Stimulated activated CD4-positive, alpha-beta T cell treated with anti-CD3 and anti-CD28 coated beads, Interleukin-1b, Interleukin-23, amount 100 ng/mL, for 48 hours (primary cell): ENCODE data around the gene UBE3C.
"Not testable (repeated sequence)": the region's sequence is repeated elsewhere in the genome, so short reads cannot be mapped to it uniquely, and the experiment has no call there.

Experiments used
- DNase-seq: peaks from one replicate; pipeline ENCODE4 v3.0.0-alpha.2; 2020

The UBE3C gene

DNA sequence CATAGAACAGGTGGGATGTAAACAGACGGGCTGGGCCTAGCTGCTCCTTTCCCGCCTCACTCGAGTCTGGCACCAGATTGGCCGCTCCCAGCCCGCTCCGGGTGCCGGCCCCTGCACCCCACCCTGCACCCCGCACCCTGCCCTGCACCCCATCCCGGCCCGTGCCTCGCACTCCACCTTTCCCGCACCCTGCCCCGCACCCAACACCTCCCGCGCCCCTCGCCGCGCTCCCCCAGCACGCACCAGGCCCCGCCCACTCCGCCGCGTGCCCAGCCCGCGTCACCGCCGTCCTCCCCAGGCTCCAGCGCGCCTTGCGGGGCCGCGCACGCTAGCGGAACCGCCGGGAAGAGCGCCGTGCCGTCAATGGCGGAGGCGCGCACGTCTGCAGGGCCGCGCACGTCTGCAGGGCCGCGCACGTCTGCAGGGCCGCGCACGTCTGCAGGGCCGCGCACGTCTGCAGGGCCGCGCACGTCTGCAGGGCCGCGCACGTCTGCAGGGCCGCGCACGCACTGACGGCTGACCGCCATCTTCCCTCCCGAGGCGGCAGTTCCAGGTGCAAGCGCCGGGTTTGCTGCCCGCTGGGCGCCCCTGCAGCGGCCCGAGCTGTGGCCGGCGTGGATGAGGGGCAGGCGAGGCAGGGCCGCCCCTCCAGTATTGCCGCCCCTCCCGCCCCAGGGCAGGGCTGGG lies at the start of gene UBE3C:
Gene UBE3C, plus strand, starts transcription at position 503 of the 687 bp plus-strand sequence. CDS start 347 bp downstream, outside the sequence.
- peak; percentile 91 for DNase-seq

DNA sequence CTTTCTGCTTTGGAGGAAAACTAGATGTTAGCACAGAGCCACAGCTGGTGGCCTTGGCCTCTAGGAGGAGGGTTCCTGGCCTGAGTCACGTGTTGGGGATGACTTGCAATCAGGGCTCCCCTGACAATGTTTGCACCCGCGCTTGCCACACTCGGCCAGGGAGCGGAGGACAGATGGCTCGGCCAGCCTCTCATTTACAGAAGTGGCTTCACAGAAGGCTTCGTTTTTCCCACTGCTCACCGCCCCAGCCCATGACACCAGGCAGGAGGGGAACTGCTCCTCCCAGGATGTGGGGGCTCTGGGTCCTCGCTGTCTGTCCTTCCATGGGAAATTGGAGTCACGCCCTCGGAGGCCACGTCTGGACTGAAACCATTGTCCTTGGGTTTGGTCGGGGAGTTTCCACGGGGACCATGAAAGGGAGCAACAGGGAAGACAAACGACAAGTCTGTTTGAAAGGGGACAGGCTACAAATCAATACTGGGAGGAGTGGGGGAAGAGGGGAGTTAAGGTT lies 49.6 kb upstream of the UBE3C start:
- no peak for DNase-seq

DNA sequence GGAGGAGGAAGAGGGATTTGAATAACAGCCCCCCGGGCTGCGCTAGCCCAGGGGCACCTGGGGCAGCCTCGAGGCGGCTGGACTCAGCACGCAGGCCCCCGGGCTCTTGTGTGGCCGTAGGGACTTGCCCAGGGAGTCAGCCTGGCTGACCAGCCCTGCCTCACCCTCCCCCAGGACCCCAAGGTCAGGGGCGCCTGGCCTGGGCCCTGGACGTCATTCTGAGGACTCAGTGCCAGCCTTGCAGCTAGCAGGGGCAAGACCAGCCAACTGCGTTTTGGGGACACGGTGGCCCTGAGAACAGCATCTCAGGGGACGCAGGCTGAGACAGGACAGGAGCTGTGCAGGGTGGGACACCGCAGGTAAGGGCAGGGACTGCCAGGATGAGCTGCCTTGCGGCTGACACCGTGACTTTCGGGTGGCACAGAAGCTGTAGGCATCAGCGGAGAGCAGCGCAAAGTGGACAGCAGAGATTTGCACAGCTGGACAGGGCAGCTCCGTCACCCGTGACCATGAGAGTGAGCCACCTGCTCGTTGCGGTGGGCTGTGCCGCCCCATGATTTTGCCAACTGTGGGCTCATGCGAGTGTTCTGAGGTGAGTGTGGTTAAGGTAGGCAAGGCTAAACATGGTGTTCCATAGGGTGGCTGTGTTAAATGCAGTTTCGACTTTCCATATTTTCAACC lies 48.1 kb upstream of the UBE3C start:
- no peak for DNase-seq

DNA sequence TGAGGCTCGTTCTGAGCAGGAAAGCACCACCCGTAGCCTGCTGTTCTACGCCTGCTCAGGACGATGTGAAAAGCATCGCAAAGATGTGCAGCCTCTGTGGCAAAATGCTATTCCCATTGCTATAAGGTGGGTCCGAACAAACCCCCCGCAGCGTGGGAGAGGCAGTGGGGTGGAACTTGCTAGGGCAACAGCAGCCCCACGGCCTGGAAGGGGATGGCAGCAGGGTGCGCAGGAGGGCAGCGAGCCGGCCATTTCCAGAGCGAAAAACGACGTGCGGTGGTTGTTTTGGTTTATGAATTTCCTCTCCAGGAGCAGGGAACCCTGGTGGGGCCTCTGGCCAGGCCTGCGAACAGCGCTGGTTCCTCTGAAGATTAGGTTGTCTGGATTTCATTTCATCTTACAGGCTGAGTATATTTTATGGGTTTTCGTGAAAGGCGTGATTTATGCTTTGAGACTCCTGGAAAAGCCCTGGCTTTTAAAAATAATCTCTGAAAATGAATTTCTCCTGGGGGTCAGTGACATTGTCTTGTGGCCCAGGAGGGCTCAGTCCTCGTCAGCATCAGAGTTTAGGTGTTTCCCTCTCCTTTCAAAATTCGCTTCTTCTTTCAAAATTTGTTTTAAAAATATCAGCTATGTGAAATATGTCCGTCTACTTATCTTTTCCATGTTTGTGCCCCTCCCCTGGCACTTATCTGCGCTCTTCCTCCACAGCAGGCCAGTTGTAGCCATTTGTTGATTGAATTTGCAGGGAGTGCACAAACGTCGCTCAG lies 42.3 kb upstream of the UBE3C start:
- DNase-seq: no peak

DNA sequence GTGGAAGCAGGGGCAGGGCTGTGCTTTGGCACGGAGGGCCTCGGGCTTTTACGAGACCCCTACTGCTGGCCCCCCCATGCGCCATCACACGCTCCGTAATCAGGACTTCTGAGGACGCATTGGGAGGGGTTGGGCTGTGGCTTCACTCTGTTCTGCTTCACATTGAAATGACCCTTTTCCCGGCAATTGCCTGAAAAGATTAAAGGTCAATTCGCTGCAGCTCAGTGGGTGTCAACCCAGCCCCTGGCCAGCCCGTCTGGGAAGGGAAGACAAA lies 41.7 kb upstream of the UBE3C start:
- DNase-seq: no peak

DNA sequence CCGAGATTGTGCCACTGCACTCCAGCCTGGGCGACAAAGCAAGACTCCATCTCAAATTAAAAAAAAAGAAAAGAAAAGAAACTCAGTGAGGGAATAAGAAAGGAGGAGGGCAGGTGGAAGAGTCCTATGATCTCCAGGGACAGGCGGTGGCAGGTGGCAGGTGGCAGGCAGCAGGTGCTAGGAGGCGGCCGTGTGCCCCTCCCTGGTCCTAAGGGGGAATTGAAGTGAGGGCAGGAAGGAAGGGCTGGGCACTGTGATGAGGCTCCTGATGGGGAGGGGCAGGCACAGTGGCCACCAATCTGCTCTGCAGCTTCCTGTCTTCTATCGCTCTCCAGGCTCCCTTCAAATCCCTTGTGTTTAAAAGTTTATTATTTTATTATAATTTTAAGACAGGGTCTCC lies 41.2 kb upstream of the UBE3C start:
- no peak for DNase-seq

DNA sequence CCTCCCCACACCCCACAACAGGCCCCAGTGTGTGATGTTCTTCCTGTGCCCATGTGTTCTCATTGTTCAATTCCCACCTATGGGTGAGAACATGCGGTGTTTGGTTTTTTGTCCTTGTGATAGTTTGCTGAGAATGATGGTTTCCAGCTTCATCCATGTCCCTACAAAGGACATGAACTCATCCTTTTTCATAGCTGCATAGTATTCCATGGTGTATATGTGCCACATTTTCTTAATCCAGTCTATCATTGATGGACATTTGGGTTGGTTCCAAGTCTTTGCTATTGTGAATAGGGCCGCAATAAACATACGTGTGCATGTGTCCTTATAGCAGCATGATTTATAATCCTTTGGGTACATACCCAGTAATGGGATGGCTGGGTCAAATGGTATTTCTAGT lies 38.7 kb upstream of the UBE3C start:
- DNase-seq: not testable (repeated sequence)

DNA sequence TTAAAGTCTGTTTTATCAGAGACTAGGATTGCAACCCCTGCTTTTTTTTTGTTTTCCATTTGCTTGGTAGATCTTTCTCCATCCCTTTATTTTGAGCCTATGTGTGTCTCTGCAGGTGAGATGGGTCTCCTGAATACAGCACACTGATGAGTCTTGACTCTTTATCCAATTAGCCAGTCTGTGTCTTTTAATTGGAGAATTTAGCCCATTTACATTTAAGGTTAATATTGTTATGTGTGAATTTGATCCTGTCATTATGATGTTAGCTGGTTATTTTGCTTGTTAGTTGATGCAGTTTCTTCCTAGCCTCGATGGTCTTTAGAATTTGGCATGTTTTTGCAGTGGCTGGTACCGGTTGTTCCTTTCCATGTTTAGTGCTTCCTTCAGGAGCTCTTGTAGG lies 35.1 kb upstream of the UBE3C start:
- DNase-seq: not testable (repeated sequence)

DNA sequence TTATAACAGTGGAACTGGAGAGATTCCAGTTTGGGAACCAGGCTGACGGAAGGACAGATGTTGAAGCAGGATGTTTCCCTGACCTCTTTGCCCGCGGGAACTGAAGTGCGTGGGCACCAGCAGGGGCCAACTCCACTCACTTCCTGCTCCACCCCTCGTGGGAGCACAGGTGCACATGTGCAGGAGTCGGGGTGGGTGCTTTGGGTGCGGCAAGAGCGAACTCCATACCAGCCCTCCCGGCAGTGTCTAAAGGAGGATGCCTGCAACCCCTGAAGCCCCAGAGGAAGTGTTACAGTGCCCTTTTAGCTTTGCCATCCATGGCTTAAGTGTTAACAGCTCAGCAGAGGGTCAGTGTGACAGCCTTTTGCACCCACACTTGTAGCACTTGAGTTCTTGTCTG lies 27.4 kb upstream of the UBE3C start:
- no peak for DNase-seq

DNA sequence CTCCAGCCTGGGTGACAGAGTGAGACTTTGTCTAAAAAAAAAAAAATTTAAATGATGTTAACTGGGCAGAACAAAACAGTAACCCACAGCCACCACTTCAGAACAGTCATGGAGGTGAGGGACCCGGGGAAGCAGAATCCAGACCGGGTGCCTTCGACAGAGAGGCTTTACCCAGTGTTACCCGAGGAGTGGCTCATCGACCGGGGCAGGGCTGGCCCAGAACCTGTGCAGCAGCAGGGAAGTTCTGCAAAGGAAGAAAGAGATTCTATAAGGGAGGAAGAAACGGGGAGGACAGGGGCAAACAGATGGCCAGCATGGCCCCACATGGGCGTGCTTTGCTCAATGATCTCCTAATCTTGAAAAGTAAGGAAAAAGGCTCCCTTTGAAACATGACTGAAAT lies 26.0 kb upstream of the UBE3C start:
- no peak for DNase-seq

DNA sequence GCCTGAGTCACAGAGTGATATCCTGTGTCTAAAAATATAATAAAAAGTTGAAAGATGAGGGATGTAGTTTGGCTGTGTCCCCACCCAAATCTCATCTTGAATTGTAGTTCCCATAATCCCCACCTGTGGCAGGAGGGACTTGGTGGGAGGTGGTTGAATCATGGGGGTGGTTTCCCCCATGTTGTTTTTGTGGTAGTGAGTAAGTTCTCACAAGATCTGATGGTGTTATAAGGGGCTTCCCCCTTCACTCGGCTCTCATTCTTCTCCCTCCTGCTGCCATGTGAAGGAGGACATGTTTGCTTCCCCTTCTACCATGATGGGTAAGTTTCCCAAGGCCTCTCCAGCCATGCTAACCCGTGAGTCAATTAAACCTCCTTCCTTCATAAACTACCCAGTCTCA lies 25.1 kb upstream of the UBE3C start:
- DNase-seq: peak; percentile 8

DNA sequence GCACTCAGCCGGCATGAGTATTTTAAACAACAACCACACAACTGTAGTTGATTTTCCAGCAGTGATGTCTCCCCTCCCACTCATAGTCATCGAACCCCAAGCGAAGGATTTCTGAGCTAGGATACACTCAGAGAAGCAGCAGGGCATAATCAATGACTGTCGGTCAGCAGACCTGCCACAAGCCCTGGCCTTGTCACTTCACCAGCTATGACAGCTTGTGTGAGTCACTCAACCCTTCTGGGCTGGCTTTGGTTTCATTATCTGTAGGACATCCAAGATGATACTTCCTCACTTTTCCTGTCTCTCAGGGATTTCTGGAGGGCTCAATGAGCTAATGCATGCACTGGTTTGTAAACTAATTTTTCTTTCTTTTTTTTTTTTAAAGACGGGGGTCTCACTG lies 22.0 kb upstream of the UBE3C start:
- DNase-seq: no peak

DNA sequence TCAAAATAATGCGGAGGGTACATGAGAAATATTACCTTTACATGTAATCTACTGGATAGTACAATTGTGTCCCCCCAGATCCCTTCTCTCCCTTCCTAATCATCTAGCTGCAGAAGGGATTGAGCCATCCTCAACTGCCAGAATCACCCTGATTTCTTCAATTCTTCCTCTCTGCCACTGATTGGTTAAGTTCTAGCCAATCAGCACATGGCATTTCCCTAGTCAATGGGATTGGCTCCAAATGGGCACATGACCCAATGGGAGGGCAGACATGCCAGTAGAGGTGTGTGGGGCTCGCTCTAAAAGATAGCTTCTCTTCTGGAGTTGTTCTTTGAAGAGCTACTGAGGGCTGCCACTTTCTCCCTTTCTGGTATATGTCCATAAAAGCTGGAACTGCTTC lies 20.9 kb upstream of the UBE3C start:
- no peak for DNase-seq

DNA sequence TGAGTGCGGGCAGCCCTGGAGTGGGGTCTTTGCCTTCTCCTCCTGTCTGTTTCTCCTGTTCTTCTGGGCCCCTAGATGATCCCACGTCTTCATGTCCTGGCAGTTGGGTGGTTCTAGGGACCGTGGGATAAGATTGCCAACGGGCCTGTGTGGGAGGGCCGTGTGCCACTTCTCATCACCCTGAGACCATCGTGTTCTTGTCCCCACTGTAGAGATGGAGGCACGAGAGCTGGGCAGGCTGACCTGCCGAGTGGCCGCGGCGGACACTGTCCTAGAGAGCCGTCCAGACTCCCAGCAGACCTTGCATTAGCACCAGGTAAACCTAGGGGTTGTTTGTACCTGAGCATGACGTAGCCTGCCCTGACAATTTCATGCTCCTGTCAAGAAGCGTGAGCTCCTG lies 18.5 kb upstream of the UBE3C start:
- no peak for DNase-seq

DNA sequence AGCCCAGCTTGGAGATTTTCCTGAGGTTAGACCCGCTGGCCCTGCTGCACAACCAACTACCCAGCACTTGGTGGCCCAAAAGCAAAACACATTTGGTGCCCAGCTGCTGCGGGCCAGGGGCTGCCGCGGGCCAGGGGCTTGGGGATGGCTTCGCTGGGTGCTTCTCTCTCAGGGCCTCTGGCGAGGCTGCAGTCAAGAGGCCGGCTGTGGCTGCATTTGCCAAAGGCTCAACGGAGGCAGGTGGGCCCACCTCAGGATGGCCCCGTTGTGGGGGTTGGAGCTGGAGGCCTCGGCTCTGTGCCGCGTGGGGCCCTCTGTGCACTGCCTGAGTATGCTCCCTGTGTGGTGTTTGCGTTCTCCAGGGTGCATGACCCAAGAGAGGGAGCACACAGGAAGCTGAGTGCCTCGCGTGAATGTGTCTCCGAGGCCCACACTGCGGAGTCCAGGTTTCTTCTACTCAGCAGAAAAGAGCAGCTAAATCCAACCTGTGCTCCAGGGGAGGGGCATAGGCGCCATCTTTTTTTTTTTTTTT lies 17.5 kb upstream of the UBE3C start:
- DNase-seq: no peak

DNA sequence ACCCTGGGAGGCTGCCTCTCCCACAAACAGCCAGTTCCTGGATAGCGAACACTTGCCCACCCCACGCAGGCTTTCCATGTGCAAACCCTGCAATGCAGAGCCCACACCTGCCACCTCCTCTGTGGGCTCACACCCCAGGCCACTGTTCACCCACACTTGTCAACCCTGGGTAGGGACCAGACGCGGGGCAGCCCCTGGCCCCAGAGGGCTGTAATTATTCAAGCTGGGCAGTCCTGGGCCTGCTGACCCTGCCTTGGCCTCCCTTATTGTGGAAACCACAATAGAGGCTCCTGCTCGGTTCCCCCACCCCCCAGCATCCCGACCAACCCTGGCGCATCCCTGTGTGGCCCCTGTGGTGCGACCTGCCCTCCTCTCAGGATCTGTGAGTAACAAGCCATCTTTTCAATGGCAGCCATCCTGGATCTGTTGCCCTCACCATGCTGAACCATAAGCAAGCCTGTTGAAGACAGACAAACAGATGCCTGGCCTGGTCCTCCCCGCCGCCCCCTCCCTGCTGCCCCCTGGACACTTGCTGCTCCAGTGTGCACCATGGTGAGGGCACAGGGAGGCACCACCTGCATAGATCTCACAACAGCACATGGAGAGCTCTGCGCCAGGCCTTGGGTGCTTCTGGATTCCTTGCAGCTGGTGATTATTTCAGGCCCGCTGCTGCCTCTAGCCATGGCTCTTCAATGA lies 15.8 kb upstream of the UBE3C start:
- no peak for DNase-seq

DNA sequence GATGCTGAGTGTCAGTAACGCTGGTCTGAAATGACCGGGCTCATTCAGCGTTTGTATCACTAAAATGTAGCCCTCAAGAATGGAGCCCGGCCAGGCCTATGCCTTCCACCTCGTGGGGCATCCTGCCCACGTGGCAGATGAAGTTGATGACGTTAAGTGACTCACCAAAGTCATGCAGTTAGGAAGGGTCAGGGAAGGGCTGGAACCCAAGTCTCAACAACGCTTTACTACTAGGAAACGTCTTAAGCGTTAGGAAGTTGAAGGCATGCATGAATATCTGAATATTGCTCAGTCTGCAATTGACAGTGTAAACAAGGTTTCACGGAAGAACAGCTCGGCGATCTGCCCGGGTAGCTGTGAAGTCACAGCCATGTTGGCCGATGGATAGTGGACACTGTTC lies 14.0 kb upstream of the UBE3C start:
- no peak for DNase-seq

DNA sequence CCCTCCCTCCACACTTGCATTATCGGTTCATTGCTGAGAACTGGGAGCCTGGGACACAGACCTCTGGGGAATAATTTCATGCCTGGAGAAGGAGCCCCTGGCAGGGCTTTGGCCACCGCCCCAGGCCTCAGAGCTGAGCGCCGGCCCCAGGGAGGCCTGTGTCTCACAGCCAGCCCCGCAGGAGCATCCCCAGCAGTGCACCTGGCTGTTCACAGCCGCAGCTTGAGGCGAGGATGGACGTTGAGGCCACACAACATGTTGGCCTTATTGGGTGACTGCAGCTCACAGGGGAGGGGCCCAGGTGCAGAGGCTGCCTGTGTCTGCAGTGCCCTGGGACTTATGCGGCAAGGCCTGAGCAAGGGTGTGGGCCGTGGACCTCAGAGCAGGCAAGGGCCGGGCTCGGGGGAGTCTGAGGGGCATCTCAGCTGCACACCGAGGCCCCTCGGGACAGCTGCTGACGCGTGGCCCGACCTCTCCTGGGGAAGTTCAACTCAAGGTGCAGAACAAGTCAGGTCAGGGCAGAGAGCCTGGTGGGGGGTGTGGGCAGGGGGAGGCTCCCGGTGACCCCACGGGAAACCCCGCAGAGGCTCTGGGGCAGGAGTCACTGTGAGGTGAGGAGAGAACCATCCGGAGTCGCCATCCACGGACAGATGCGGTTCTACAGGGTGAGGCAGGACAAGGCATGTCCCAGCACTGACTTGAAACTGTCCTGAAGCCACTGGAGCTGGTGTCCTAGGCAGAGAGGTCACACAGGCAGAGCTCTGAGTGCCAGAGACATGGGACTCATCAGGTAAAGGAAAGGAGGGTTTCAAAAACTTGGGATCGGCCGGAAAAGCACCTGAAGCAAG lies 13.1 kb upstream of the UBE3C start:
- DNase-seq: no peak

DNA sequence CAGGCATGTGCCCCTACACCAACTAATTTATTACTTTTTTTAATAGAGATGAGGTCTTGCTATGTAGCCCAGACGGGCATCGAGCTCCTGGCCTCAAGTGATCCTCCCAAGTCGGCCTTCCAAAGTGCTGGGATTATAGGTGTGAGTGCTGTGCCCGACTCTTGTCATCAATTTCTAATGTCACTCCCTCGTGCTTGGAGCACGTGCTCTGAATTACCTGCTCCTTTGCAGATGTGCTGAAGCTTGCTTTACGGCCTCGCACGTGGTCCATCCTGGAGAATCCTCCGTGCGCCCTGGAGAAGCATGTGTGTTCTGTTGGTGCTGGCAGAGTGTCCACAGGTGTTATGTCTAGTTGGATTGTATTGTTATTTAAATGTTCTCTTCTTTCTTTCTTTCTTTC lies 11.8 kb upstream of the UBE3C start:
- DNase-seq: no peak

DNA sequence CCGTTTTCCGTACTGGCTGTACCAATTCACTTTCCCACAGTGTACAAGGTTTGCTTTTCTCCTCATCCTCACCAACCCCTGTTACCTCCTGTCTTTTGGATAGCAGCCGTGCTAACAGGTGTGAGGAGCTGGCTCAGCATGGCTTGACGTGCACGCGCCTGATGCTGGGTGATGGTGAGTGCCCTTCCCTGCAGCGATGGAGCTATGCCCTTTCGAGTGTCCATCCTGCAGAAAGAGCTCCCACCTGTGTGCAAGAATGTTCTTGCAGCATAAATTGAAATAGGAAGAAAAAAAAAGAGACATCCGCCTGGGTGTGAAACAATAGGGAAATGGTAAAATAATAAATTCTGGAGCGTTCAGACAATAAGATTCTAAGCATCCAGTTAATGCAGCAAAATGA lies 9.5 kb upstream of the UBE3C start:
- no peak for DNase-seq

DNA sequence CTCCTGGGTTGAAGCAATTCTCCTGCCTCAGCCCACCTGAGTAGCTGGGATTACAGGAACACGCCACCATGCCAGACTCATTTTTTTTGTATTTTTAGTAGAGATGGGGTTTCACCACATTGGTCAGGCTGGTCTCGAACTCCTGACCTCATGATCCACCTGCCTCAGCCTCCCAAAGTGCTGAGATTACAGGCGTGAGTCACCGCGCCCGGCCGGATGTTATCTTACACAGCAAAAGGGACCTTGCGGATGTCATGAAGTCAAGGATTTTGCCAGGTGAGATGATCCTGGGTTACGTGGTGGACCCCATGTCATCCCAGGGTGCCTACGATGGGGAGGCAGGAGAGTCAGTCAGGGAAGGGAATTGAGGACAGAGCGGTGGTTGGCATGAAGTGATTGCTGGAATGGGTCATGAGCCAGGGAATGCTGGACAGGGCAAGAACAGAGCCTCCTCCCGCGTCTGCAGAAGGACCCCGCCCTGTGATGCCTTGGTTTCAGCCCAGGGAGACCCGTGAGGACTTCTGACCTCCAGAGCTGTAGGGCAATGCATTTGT lies 8.7 kb upstream of the UBE3C start:
- DNase-seq: no peak

DNA sequence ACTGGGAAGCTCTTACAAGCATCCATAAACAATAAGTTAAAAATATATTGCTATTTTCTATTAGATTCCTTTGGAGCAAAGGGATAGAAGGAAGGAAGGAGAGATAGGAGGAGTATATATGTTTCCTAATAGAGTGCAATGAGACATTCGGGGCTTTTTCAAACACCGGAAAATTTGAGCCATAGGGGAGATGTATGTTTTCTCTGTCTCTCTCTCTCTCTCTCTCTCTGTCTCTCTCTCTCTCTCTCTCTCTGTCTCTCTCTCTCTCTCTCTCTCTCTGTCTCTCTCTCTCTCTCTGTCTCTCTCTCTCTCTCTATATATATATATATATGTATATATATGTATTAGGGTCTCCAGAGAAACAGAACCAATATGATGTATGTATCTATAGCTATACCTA lies 7.9 kb upstream of the UBE3C start:
- DNase-seq: not testable (repeated sequence)
